Inflammatory macrophage (primary cell): Measurements from ENCODE around the gene TOGARAM1.

Experiments
- DNase-seq, 2 donors: peaks; one replicate each; pipeline ENCODE4 v3.0.0-alpha.2; 2020 to 2022

The TOGARAM1 gene

DNA sequence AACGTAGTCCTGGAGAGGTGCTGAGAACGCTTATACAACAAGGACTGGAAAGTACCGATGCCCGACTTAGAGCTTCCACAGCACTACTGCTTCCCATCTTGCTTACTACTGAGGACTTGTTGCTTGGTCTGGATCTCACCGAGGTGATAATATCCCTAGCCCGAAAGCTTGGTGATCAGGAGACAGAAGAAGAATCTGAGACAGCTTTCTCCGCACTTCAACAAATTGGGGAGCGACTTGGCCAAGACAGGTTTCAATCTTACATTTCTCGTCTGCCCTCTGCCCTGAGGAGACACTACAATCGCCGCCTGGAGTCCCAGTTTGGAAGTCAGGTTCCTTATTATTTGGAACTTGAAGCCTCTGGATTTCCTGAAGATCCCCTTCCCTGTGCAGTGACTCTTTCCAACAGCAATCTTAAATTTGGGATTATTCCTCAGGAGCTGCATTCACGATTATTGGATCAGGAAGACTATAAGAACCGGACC is 1.1 kb downstream of the TOGARAM1 start:
- DNase-seq, result no peak

DNA sequence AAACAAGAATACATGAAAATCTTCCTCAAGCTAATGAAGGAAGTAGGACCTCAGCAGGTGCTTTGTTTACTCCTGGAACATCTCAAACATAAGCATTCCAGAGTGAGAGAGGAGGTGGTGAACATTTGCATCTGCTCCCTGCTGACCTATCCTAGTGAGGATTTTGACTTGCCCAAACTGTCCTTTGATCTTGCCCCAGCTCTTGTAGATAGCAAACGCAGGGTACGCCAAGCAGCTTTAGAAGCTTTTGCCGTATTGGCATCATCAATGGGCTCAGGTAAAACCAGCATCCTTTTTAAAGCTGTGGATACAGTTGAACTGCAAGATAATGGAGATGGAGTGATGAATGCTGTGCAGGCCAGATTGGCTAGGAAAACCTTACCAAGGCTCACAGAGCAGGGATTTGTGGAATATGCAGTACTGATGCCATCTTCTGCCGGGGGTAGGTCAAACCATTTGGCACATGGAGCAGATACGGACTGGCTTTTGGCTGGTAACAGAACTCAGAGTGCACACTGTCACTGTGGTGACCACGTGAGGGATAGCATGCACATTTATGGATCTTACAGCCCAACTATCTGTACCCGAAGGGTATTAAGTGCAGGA is 1.9 kb downstream of the TOGARAM1 start:
- no peak for DNase-seq

DNA sequence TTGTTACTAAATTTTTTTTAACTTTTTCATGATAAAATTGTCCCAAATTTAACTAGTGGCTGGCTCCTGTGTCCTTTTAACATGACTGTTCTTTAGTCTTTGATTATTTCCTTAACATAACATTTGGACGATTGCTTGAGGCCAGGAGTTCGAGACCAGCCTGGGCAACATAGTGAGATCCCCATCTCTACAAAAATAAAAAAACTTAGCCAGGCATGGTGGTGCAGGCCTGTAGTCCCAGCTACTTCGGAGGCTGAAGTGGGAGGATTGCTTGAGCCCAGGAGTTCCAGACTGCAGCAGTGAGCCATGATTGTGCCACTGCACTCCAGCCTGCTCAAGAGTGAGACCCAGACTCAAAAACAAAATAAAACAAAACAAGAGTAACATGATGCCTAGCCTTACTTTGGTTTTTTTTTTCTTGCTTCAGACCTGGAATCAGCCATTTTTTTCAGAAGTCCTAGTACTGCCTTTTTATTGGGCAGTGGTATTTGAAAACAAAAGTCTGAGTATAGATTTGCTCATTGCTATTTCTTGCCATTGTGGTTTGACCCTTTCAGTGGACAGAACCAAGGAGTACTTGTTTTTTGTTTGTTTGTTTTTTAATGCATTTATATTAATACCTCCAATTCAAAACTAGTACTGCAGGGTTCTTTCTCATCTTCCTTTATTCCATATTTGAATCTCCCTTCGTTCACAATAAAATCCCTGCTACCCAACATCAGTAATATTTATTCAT is 4.8 kb downstream of the TOGARAM1 start:
- DNase-seq, result no peak

DNA sequence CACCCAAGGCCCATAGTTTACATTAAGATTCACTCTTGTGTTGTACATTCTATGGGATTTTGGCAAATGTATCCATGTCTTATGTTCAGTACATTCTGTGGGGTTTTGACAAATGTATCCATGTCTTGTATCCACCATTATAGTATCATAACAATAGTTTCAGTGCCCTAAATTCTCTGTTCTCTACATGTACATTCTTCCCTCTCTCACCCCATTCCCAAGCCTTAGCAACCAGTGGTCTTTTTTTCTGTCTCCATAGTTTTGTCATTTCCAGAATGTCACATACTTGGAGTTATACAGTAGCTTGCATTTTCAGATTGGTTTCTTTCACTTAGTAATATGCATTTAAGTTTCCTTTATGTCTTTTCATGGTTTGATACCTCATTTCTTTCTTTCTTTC is 6.7 kb downstream of the TOGARAM1 start:
- DNase-seq, result no peak

DNA sequence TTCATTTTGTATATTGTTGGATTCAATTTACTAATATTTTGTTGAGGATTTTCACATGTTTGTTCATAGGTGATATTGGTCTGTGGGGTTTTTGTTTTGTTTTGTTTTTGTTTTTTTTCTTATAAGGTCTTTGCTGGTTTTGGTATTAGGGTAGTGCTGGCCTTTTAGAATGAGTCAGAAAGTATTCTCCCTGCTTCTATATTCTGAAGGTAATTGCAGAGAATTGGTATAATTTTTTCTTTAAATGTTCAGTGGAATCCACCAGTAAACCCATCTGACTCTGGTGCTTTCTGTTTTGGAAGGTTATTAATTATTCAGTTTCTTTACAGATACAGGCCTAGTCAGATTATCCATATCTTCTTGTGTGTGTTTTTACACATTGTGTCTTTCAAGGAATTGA is 8.9 kb downstream of the TOGARAM1 start:
- no peak for DNase-seq

DNA sequence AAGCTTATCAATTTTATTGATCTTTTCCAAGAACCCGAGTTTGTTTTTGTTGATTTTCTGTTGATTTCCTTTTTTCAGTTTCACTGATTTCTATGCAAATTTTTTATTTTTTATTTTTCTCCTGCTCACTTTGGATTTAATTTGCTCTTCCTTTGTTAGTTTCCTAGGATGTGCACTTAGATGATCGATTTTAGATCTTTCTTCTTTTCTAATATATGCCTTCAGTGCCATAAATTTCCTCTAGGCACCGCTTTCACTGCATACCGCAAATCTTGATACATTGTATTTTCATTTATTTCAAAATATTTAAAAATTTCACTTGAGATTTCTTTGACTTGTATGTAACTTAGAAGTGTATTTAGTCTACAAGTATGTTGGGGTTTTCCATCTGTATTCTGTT is 9.5 kb downstream of the TOGARAM1 start:
- DNase-seq, result no peak

DNA sequence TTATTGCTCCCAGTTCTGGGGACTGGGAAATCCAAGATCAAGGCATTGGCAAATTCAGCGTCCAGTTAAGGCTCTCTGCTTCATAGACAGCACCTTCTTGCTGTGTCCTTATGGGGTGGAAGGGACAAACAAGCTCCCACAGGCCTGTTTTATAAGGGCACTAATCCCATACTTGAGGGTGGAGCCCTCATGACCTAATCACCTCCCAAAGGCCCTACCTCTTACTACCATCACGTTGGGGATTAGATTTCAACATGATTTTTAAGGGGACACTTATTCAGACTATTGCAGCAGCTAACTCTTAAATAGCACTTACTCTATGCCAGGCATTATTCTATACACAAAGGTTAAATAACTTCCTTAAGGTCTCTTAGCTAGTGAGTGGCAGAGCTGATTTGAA is 17.3 kb downstream of the TOGARAM1 start:
- no peak for DNase-seq

DNA sequence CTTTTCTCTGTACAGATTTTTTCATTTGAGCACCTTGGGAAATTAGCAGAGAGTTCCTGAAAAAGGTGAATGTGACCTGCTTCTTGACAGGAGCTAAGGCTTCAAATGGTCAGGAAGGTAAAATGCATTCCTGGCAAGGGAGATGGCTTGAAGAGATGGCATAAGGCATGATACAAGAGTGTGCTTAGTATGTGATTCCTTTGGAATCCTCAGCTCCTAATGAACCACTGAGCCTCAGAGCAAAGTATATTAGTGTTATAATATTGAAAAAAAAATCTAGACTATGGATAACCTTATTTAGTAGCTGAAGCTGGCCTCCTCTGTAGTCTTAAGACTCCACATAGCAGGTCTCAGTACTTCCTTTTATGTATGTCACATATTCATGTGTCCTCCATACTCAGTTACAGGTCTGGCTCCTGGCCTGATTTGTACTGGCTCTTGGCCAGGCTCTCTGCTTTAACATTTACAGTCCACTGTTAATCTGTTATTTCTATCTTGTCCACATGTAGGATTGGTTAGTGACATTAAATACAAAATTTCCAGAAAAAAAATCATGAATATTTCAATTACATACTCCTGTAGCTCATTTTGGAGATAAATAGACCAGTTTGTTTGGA is 17.9 kb downstream of the TOGARAM1 start:
- no peak for DNase-seq

DNA sequence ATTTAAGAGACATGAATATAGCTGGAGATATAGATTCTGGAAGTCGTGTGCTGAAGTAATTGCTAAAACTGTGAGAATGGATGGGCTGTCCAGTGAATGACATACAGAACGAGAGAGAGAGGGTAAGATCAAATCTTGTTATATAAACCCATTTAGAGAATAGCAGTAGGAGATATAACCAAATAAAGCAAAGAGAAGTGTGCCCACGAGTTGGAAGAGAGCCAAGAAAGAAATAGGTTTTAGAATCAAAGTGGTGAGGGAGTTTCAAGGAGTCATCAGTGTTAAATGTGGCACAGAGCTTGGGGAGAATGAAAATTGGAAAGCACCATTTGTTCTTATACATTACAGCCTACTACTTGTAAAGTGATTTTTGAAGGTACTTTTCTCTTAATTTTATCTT is 19.2 kb downstream of the TOGARAM1 start:
- no peak for DNase-seq

DNA sequence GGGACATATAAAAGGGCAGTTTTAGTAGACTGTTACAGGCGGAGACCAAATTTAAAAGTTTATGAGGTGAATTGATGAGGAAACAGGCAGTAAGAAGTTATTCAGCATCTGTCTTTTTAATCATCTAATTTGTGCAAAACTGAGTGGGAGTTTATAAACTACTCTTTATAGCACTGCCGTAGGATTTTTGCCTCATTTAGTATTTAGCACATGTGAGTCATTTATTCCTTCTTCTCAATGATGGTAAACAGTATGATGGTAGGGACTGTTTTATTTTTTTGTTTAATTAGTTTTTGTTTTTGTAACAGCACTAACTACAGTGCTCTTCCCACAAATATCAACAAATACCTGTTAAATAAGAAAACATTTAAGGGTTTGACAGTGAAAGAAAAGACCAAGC is 20.6 kb downstream of the TOGARAM1 start:
- DNase-seq, result no peak

DNA sequence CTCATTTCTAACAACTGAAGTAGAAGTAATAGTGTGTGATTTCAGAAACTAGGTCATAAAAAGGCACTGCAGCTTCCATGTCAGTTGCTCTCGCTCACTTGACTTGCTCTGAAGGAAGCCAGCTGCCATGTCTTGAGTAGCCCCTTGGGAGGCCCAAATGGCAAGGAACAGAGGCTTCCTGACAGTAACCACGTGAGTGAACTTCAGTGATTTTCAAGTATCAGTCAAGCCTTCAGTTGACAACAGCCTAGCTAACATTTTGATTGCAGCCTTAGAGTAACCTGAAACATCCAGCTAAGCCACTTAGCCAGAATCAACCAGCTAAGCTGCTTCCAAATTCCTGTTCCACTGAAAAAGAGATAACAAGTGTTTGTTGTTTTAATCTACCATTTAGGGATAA is 26.7 kb downstream of the TOGARAM1 start:
- DNase-seq, result no peak

DNA sequence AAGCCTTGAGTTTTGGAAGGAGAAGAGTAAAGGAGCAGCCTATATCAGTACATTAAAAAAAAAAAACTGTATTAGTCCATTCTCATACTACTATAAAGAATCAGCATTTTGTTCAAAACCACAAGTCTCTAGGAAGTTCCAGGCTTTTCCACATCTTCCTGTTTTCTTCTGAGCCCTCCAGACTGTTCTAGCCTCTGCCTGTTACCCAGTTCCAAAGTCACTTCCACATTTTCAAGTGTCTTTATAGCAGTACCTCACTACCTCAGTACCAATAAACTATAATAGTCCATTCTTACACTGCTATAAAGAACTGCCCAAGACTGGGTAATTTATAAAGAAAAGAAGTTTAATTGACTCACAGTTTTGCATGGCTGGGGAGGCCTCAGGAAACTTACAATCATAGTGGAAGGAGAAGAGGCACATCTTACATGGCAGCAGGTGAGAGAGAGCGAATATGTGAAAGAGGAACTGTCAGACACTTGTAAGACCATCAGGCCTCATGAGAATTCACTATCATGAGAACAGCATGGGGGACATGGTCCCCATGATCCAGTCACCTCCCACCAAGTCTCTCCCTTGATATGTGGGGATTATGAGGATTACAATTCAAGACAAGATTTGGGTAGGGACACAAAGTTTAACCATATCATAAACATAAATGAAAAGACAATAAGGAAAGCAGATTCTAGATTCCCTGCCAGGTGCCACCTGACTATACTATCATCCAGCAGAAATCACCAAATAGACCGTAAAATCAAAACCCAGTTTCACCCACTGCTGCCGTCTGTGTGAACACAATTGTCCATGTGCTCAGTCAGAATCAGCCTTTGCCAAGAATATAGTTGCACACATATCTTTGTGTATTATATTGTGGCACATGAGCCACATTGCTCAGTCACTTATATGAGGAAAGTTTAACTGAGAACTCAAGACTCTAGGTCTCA is 27.8 kb downstream of the TOGARAM1 start:
- DNase-seq, result peak; percentile 56

DNA sequence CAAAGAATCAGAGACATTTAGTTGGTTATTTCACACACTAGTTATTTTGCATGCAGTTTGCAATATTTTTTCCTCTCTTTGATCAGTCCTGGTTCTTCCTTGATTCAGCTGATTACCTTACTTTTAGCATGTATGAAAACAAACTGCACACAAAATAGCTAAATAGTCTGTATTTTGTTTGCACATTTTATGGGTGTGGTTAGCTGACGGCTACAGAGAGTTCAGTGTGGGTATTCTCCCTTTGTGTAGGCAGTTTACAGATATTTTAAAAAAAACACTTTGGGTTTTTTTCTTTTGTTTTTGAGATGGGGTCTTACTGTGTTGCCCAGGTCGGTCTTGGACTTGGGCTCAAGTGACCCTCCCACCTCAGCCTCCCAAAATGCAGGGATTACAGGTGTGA is 28.5 kb downstream of the TOGARAM1 start:
- no peak for DNase-seq

DNA sequence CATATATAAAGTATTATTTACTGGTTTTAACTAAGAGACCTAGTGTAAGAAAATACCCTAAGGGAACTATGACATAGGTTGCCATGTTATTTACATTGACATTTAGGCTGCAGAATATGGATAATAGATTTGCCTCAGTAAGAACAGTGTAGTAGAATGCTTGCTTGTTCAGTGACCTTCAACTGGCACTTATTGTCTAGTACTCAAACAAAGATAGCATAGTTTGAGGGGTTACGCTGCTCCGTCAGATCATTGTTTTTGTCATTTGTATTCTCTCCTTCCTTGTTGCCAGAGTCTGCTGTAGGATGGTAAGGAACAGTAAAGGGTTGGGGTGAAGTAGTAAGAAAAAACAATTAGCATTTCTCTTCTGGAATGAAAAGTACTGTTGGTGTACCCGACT is 33.2 kb downstream of the TOGARAM1 start:
- no peak for DNase-seq

DNA sequence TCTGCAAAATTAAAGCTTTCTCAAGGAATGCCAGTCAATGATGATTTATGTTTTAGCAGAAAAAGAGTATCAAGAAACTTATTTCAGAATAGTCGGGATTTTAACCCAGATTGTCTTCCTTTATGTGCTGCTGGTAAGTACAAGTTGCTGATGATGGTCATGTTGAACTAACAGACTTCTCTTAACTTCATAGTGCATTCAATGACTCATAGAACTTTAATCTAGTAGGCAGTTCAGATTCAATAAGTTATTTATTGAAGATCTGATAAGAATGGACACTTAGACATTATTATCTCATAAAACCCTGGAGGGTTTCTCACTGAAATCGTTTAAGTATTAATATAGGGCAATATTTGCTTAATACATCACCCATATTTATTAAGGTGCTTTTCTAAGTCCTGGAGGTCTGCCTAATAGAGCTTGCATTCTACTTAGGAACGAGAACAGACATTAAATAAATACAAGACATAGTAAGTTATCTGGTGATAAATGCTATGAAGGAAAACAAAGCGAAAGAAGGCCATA is 33.8 kb downstream of the TOGARAM1 start:
- no peak for DNase-seq

DNA sequence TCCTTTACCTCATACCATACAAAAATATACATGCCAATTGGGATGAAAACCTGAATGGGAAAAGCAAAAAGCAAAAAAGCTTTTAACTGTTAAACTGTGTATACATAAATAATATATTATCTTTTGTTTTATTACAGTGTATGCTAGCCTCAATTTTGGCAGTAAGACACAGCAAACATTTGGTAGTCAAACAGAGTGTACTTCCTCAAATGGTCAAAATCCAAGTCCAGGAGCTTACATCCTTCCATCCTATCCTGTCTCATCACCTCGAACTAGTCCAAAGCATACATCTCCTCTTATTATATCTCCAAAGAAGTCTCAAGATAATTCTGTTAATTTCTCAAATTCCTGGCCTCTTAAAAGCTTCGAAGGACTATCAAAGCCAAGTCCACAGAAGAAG is 41.9 kb downstream of the TOGARAM1 start:
- DNase-seq, result no peak

DNA sequence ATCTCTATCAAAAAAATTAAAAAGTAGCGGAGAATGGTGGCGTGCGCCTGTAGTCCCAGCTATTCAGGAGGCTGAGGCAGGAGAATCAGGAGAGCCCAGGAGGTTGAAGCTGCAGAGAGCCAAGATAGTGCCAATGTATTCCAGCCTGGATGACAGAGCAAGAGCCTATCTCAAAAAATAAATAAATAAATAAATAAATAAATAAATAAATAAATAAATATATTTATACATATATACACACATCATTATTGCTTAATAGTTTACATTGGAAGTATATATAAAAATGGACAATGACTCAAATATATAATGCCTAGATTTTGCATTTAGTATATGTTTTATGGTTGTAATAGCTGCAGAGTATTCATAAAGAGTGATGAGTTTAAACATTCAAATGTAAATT is 53.1 kb downstream of the TOGARAM1 start:
- no peak for DNase-seq

DNA sequence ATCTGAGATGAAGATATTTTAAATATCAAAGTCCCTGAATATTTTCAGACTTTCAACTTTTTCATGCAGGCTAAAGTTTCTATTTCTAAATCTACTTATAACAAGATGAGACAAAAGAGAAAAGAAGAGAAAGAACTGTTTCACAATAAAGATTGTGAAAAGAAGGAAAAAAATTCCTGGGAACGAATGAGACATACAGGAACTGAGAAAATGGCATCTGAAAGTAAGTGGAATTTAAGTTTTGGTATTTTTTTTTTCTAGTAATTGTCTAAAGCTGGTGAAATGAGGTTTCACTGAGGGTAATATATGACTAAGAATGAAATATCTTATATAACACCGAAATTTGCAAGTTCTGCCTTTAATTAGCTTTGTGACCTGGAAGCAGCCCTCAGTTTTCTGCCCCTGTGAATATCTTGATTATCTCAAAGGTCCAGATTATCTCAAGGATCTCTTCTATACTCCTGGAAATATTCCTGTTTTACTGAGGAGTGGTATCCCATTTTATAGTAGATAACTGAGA is 66.2 kb downstream of the TOGARAM1 start:
- DNase-seq, result no peak

DNA sequence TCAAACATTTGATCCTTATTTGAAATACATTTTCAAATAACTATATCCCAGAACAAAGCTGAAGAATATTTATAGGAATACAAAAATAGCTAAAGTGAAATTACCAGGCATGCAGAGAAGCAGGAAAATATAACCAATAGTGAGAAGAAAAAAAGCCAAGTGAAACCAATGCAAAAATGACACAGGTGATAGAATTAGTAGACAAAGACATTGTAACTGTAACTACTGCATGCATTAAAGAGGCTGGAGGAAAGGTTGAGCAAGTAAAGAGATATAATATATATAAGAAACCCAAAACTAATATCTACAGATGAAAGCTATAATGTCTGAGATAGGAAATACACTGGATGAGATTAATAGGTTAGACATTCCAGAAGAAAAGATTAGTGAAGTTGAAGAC is 72.7 kb downstream of the TOGARAM1 start:
- no peak for DNase-seq

DNA sequence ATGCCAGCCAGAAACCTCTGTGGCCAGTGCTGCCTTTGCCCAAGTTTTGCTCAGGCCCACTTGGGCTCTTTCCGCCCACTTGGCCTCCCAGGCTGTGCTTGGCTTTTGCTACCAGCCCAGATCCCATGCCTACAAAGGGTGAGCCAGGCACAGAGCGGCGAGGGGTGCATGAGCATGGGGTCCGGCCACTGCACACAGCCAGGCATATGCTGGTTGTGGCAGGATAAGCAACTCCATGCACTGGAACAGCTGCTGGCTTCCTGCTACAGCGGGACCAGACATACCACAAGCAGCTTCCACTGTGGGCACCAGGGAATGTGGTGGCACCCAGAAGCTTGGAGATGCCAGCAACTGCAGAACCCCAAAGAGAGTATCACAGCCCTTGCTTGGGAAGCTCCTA is 76.3 kb downstream of the TOGARAM1 start:
- no peak for DNase-seq

DNA sequence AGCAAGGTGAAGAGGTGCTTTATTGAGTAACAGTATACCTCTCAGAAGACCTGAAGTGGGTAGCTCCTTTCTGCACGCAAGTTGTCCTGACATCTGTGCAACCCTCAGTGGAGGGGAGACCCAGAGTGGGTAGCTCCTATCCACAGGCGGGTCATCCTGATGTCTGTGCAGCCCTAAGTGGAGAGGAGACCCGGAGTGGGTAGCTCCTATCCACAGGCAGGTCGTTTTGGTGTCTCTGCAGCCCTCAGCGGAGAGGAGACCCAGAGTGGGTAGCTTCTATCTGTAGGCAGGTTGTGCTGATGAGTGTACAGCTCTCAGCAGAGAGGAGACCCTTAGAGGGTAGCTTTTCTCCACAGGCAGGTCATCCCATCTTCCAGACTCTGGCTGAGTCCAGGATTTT is 76.9 kb downstream of the TOGARAM1 start:
- DNase-seq, result no peak

DNA sequence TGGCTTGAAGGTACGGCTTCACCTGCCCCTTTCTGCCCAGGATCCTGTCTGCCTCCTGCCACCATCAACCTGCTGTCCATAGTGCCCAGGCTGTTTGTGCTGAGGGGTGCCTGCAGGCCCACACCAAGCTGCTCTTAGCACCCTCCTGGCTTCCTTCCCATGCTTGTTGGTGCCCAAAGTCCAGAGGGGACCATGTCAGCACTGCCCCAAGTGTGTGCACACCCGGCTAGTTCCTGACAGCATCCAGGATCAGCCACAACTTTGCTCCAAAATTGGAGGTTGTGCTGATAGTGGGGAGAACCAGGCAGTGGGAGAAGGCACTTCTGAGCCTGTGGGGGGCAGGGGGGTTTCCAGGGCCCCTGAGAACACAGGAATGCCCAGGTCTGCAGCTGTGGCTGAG is 77.4 kb downstream of the TOGARAM1 start:
- DNase-seq, result no peak

DNA sequence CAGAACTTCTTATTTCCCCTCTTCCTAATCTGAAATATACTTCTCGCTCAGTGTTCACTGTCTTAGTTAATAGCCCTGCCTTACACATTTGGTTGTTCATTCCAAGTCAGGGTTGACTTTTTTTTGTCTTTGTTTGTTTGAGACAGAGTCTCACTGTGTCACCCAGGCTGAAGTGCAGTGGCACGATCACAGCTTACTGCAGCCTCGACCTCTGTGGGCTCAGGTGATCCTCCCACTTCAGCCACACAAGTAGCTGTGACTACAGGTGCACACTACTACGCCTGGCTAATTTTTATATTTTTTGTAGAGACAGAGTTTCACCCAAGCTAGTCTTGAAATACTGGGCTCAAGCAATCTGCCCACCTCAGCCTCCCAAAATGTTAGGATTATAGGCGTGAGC is 79.7 kb downstream of the TOGARAM1 start:
- DNase-seq, result no peak
